ENCODE data around the gene TRDN.
"Not testable (repeated sequence)": the region's sequence is repeated elsewhere in the genome, so short reads cannot be mapped to it uniquely, and the experiment has no call there.

The TRDN gene

GRCh38 chr6:123559816-123560215 is 76.9 kb downstream of the TRDN start:
- DNase-seq = not testable (repeated sequence)

- DNase-seq = not testable (repeated sequence)
Measured at GRCh38 chr6:123557474-123557873, 79.3 kb downstream of the TRDN start.

GRCh38 chr6:123551939-123552707 is 84.6 kb downstream of the TRDN start:
- DNase-seq = no peak

GRCh38 chr6:123550052-123550617 is 86.6 kb downstream of the TRDN start:
- DNase-seq = no peak

GRCh38 chr6:123549476-123549875 is 87.3 kb downstream of the TRDN start:
- DNase-seq = no peak

GRCh38 chr6:123547216-123547978 is 89.4 kb downstream of the TRDN start:
- no peak for DNase-seq

GRCh38 chr6:123546537-123546936 is 90.2 kb downstream of the TRDN start:
- DNase-seq = no peak

GRCh38 chr6:123541462-123541861 is 95.3 kb downstream of the TRDN start:
- no peak for DNase-seq

GRCh38 chr6:123533862-123534648 is 102.7 kb downstream of the TRDN start:
- DNase-seq = no peak

GRCh38 chr6:123529843-123530242 is 106.9 kb downstream of the TRDN start:
- DNase-seq = no peak

- DNase-seq = no peak
Measured at GRCh38 chr6:123529058-123529457, 107.7 kb downstream of the TRDN start.

- no peak for DNase-seq
Measured at GRCh38 chr6:123527406-123527805, 109.3 kb downstream of the TRDN start.

GRCh38 chr6:123526128-123526527 is 110.6 kb downstream of the TRDN start:
- no peak for DNase-seq

- DNase-seq = no peak
Measured at GRCh38 chr6:123524781-123525180, 112.0 kb downstream of the TRDN start.

- no peak for DNase-seq
Measured at GRCh38 chr6:123520217-123520616, 116.5 kb downstream of the TRDN start.

GRCh38 chr6:123519189-123519505 is 117.6 kb downstream of the TRDN start:
- DNase-seq = no peak

- no peak for DNase-seq
Measured at GRCh38 chr6:123518441-123519188, 118.1 kb downstream of the TRDN start.

GRCh38 chr6:123515715-123516114 is 121.0 kb downstream of the TRDN start:
- no peak for DNase-seq

- no peak for DNase-seq
Measured at GRCh38 chr6:123509112-123509511, 127.6 kb downstream of the TRDN start.

- no peak for DNase-seq
Measured at GRCh38 chr6:123508290-123508689, 128.5 kb downstream of the TRDN start.

- no peak for DNase-seq
Measured at GRCh38 chr6:123507582-123507981, 129.2 kb downstream of the TRDN start.

- no peak for DNase-seq
Measured at GRCh38 chr6:123503619-123504018, 133.1 kb downstream of the TRDN start.

GRCh38 chr6:123497025-123497424 is 139.7 kb downstream of the TRDN start:
- no peak for DNase-seq
